ENCODE data around the gene NCKAP5. TPM values are rescaled to one million over a fixed set of nuclear protein-coding genes. Genes with fewer than 3 reads are reported as not detected.

NCKAP5 gene
- total RNA-seq, 4 donors from 2014 or later: 0.55 to 6.6 (median 3.3) TPM; not detected in 1

GRCh38 chr2:132665401-132666140 lies 902.7 kb downstream of the NCKAP5 start:
- intact Hi-C loops (cut with DNase I; ENCODE audit: low total_unique reads): no loop called here
- no peak for TF ChIP-seq CTCF (IDR thresholded peaks at IDR 0.05)
- no peak for TF ChIP-seq POLR2A (IDR thresholded peaks at IDR 0.05)
- no peak for DNase-seq

GRCh38 chr2:132664096-132664495 lies 904.2 kb downstream of the NCKAP5 start:
- TF ChIP-seq POLR2A (IDR thresholded peaks at IDR 0.05): no peak
- no peak for TF ChIP-seq CTCF (IDR thresholded peaks at IDR 0.05)
- no peak for DNase-seq
- Histone ChIP-seq H3K36me3 (no peaks in the 10 kb centered on the region), H3K4me1 (peaks cover 0 to 7% of the 10 kb centered on the region in 2 donors), H3K9me3 (no peaks in the 10 kb centered on the region), H3K27me3 (peaks cover 2 to 6% of the 10 kb centered on the region in 2 donors), H3K4me3 (no peak overlapping the region), H3K27ac (no peak overlapping the region)
- intact Hi-C loops (cut with DNase I; ENCODE audit: low total_unique reads): no loop called here

More at GRCh38 chr2:132665401-132666140, 902.7 kb downstream of the NCKAP5 start:
- Histone ChIP-seq H3K9me3 (no peaks in the 10 kb centered on the region), H3K4me1 (peaks cover 0 to 21% of the 10 kb centered on the region in 2 donors), H3K4me3 (no peak overlapping the region), H3K36me3 (no peaks in the 10 kb centered on the region), H3K27ac (no peak overlapping the region), H3K27me3 (peaks cover 10 to 13% of the 10 kb centered on the region in 2 donors)

- TF ChIP-seq CTCF (IDR thresholded peaks at IDR 0.05) (no peak), POLR2A (IDR thresholded peaks at IDR 0.05) (no peak)
- intact Hi-C loops (cut with DNase I; ENCODE audit: low total_unique reads): no loop called here
- no peaks in the 10 kb centered on the region for H3K4me1 ChIP-seq
- H3K36me3 ChIP-seq: no peaks in the 10 kb centered on the region
- DNase-seq: no peak
- H3K27ac ChIP-seq: no peak overlapping the region
- no peaks in the 10 kb centered on the region for H3K27me3 ChIP-seq
- no peak overlapping the region for H3K4me3 ChIP-seq
- no peaks in the 10 kb centered on the region for H3K9me3 ChIP-seq
Measured at GRCh38 chr2:132662732-132663131, 905.5 kb downstream of the NCKAP5 start.

GRCh38 chr2:132659331-132659730 lies 908.9 kb downstream of the NCKAP5 start:
- Histone ChIP-seq H3K4me3 (no peak overlapping the region), H3K36me3 (no peaks in the 10 kb centered on the region), H3K27ac (no peak overlapping the region), H3K9me3 (no peaks in the 10 kb centered on the region), H3K4me1 (no peaks in the 10 kb centered on the region), H3K27me3 (no peaks in the 10 kb centered on the region)
- intact Hi-C loops (cut with DNase I; ENCODE audit: low total_unique reads): no loop called here
- no peak for TF ChIP-seq CTCF (IDR thresholded peaks at IDR 0.05)
- TF ChIP-seq POLR2A (IDR thresholded peaks at IDR 0.05): no peak
- no peak for DNase-seq

- TF ChIP-seq CTCF (IDR thresholded peaks at IDR 0.05) (no peak), POLR2A (IDR thresholded peaks at IDR 0.05) (no peak)
- no peak overlapping the region for H3K27ac ChIP-seq
Measured at GRCh38 chr2:132656266-132656975, 911.8 kb downstream of the NCKAP5 start.

More at GRCh38 chr2:132656266-132656975, 911.8 kb downstream of the NCKAP5 start:
- intact Hi-C loops (cut with DNase I; ENCODE audit: low total_unique reads): no loop called here
- Histone ChIP-seq H3K4me3 (no peak overlapping the region), H3K27me3 (no peaks in the 10 kb centered on the region), H3K9me3 (no peaks in the 10 kb centered on the region), H3K4me1 (no peaks in the 10 kb centered on the region), H3K36me3 (no peaks in the 10 kb centered on the region)
- DNase-seq: no peak
